Effector memory CD4-positive, alpha-beta T cell (primary cell): ENCODE data around the gene SHOC2.

Experiments
- DNase-seq, 3 donors: peaks; one replicate each; pipeline ENCODE4 v3.0.0-alpha.2; 2020
- H3K27ac ChIP-seq: 2 replicates; pipeline ENCODE4 v1.7.0; 2013; ENCODE audit warnings: mild to moderate bottlenecking, low read length, moderate library complexity; ENCODE audit not compliant: insufficient read depth, poor library complexity, severe bottlenecking
- H3K27me3 ChIP-seq: replicated peaks from 2 replicates; pipeline ENCODE4 v1.7.0; 2013; ENCODE audit warnings: mild to moderate bottlenecking, low read length; ENCODE audit not compliant: insufficient read depth, control insufficient read depth, poor library complexity, severe bottlenecking
- H3K36me3 ChIP-seq: 2 replicates; pipeline ENCODE4 v1.7.0; 2013; ENCODE audit warnings: mild to moderate bottlenecking, low read length, moderate library complexity; ENCODE audit not compliant: control insufficient read depth, insufficient read depth
- H3K4me1 ChIP-seq: 2 replicates; pipeline ENCODE4 v1.7.0; 2013; ENCODE audit warnings: low read length, mild to moderate bottlenecking; ENCODE audit not compliant: control insufficient read depth, insufficient read depth, poor library complexity, severe bottlenecking
- H3K4me3 ChIP-seq: 2 replicates; pipeline ENCODE4 v1.7.0; 2013; ENCODE audit warnings: low read length, low read depth, mild to moderate bottlenecking; ENCODE audit not compliant: insufficient read depth, poor library complexity, severe bottlenecking
- H3K9me3 ChIP-seq: 2 replicates; pipeline ENCODE4 v1.7.0; 2013; ENCODE audit warnings: mild to moderate bottlenecking, low read length, moderate library complexity; ENCODE audit not compliant: control insufficient read depth

Gene SHOC2

DNA sequence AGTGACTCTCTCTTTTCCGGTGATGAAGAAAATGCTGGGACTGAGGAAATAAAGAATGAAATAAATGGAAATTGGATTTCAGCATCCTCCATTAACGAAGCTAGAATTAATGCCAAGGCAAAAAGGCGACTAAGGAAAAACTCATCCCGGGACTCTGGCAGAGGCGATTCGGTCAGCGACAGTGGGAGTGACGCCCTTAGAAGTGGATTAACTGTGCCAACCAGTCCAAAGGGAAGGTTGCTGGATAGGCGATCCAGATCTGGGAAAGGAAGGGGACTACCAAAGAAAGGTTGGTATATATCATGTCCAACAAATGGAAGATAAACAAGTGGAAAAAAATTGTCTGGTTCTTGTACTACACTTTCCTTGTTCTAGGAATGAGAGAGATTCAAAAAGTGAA is 38.2 kb upstream of the SHOC2 start:
- Histone ChIP-seq H3K9me3 (no peaks in the 10 kb centered on the region), H3K27me3 (no peaks in the 10 kb centered on the region), H3K27ac (no peak overlapping the region), H3K4me1 (peaks cover 30% of the 10 kb centered on the region), H3K36me3 (peaks cover 27% of the 10 kb centered on the region), H3K4me3 (no peak overlapping the region)
- DNase-seq = no peak

GRCh38 chr10:110881905-110882304 is 37.5 kb upstream of the SHOC2 start:
- no peak for DNase-seq
- Histone ChIP-seq H3K4me1 (peaks cover 30% of the 10 kb centered on the region), H3K4me3 (no peak overlapping the region), H3K9me3 (no peaks in the 10 kb centered on the region), H3K36me3 (peaks cover 30% of the 10 kb centered on the region), H3K27me3 (no peaks in the 10 kb centered on the region), H3K27ac (peak overlapping the region; percentile 33)

GRCh38 chr10:110883924-110884323 is 35.5 kb upstream of the SHOC2 start:
- Histone ChIP-seq H3K4me1 (peaks cover 30% of the 10 kb centered on the region), H3K36me3 (peaks cover 32% of the 10 kb centered on the region), H3K4me3 (no peak overlapping the region), H3K9me3 (no peaks in the 10 kb centered on the region), H3K27ac (peak overlapping the region; percentile 30), H3K27me3 (no peaks in the 10 kb centered on the region)
- no peak for DNase-seq

GRCh38 chr10:110885932-110886674 is 33.3 kb upstream of the SHOC2 start:
- no peak for DNase-seq
- no peak overlapping the region for H3K4me3 ChIP-seq
- H3K4me1 ChIP-seq = peaks cover 20% of the 10 kb centered on the region
- H3K27me3 ChIP-seq = no peaks in the 10 kb centered on the region
- H3K36me3 ChIP-seq = peaks cover 44% of the 10 kb centered on the region
- no peaks in the 10 kb centered on the region for H3K9me3 ChIP-seq
- peak overlapping the region; percentile 36 for H3K27ac ChIP-seq

GRCh38 chr10:110887560-110887959 is 31.8 kb upstream of the SHOC2 start:
- H3K9me3 ChIP-seq = no peaks in the 10 kb centered on the region
- DNase-seq = no peak
- H3K4me3 ChIP-seq = no peak overlapping the region
- peaks cover 47% of the 10 kb centered on the region for H3K36me3 ChIP-seq
- H3K27ac ChIP-seq = no peak overlapping the region
- no peaks in the 10 kb centered on the region for H3K27me3 ChIP-seq
- H3K4me1 ChIP-seq = peaks cover 11% of the 10 kb centered on the region

GRCh38 chr10:110892602-110893288 is 26.7 kb upstream of the SHOC2 start:
- Histone ChIP-seq H3K27me3 (no peaks in the 10 kb centered on the region), H3K4me3 (no peak overlapping the region), H3K27ac (no peak overlapping the region), H3K9me3 (no peaks in the 10 kb centered on the region), H3K4me1 (peaks cover 3% of the 10 kb centered on the region), H3K36me3 (peaks cover 61% of the 10 kb centered on the region)
- no peak for DNase-seq

GRCh38 chr10:110893559-110894179 is 25.7 kb upstream of the SHOC2 start:
- no peaks in the 10 kb centered on the region for H3K9me3 ChIP-seq
- H3K27ac ChIP-seq = no peak overlapping the region
- DNase-seq = no peak
- H3K36me3 ChIP-seq = peaks cover 61% of the 10 kb centered on the region
- no peak overlapping the region for H3K4me3 ChIP-seq
- no peaks in the 10 kb centered on the region for H3K27me3 ChIP-seq
- H3K4me1 ChIP-seq = peaks cover 3% of the 10 kb centered on the region

DNA sequence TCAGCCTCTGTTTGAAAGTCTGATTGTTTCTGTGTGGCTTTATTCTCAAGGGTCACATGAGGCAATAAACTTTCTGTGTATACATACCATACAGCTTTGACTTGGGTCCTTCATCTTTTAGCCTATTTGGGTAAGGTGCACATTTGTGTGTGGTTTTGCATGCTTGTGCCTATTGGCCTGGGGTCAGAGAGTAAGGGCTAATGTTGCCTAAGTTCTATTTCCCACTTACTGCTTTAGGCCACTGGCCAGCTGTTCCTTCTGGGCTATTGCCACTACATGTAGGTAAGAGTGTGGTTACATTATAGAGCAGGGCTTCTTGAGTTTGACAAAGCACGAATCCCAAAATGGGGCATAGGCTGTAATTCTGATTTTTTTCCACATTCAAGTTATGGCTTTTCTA is 22.2 kb upstream of the SHOC2 start:
- no peaks in the 10 kb centered on the region for H3K9me3 ChIP-seq
- peaks cover 3% of the 10 kb centered on the region for H3K4me1 ChIP-seq
- no peak overlapping the region for H3K4me3 ChIP-seq
- peaks cover 56% of the 10 kb centered on the region for H3K36me3 ChIP-seq
- H3K27ac ChIP-seq = no peak overlapping the region
- no peak for DNase-seq
- H3K27me3 ChIP-seq = no peaks in the 10 kb centered on the region

- Histone ChIP-seq H3K4me1 (peaks cover 3% of the 10 kb centered on the region), H3K27ac (no peak overlapping the region), H3K9me3 (no peaks in the 10 kb centered on the region), H3K4me3 (no peak overlapping the region), H3K27me3 (no peaks in the 10 kb centered on the region), H3K36me3 (peaks cover 56% of the 10 kb centered on the region)
- no peak for DNase-seq
Observed at GRCh38 chr10:110898391-110898790, 21.0 kb upstream of the SHOC2 start.

GRCh38 chr10:110900983-110901382 is 18.4 kb upstream of the SHOC2 start:
- H3K27ac ChIP-seq = no peak overlapping the region
- no peak for DNase-seq
- peaks cover 3% of the 10 kb centered on the region for H3K4me1 ChIP-seq
- H3K27me3 ChIP-seq = no peaks in the 10 kb centered on the region
- no peak overlapping the region for H3K4me3 ChIP-seq
- H3K36me3 ChIP-seq = peaks cover 39% of the 10 kb centered on the region
- no peaks in the 10 kb centered on the region for H3K9me3 ChIP-seq
